Measurements from ENCODE around the gene ATAT1.

ATAT1 gene

GRCh38 chr6:30685157-30686008 is 58.7 kb downstream of the ATAT1 start:
- no peak for DNase-seq

GRCh38 chr6:30686009-30686907 is 59.6 kb downstream of the ATAT1 start, which contains the start of gene PPP1R18:
Gene PPP1R18 (minus strand): TSS chr6:30686645. CDS start chr6:30686018, 627 bp downstream.
- DNase-seq = peak; percentile 86 to 87

GRCh38 chr6:30686908-30687658 is 60.4 kb downstream of the ATAT1 start:
- peak; percentile 69 to 73 for DNase-seq

- DNase-seq = no peak
These were observed 61.2 kb downstream of the ATAT1 start for GRCh38 chr6:30687659-30688431.

GRCh38 chr6:30688569-30688968 is 61.9 kb downstream of the ATAT1 start:
- no peak for DNase-seq

GRCh38 chr6:30689022-30689865 is 62.6 kb downstream of the ATAT1 start:
- DNase-seq = no peak

- DNase-seq = no peak
These were observed 63.3 kb downstream of the ATAT1 start for GRCh38 chr6:30689985-30690384.

GRCh38 chr6:30690403-30691207 is 63.9 kb downstream of the ATAT1 start, which contains the start of gene NRM:
Gene NRM (minus strand): TSS chr6:30690984. CDS start chr6:30690974, 10 bp downstream.
- peak; percentile 61 to 63 for DNase-seq

GRCh38 chr6:30691208-30691847 is 64.7 kb downstream of the ATAT1 start:
- no peak for DNase-seq

Measured in activated CD4-positive, alpha-beta T cell treated with anti-CD3 and anti-CD28 coated beads, Interleukin-2, amount 50 U/mL, for 4 hours (primary cell).